ENCODE results near the gene FAR1. TPM values are rescaled to one million over a fixed set of nuclear protein-coding genes. Genes with fewer than 3 reads are reported as not detected.

The FAR1 gene
- polyA plus RNA-seq, 3 donors = 47.2 to 77.0 (median 52.6) TPM

- H3K27ac Mint-ChIP-seq = no peak overlapping the region
Measured at GRCh38 chr11:13769188-13769587, 100.7 kb downstream of the FAR1 start.

GRCh38 chr11:13771151-13771550 lies 102.7 kb downstream of the FAR1 start:
- H3K36me3 Mint-ChIP-seq = no peaks in the 10 kb centered on the region
- no peak overlapping the region for H3K4me2 ChIP-seq (replicated peaks; ENCODE audit: extremely low read depth, low read length, poor library complexity, severe bottlenecking)
- intact Hi-C loops (cut with micrococcal nuclease) = loop anchor here in 1 of 2 donors (10.0 kb wide), 1 partner anchor 484 kb away; no protein-coding TSS in a partner anchor
- DNase-seq = no peak
- H3K4me3 ChIP-seq (replicated peaks in 1 of 3; ENCODE audit: low read depth in 2 of 3, low read length in 3 of 3) = no peak overlapping the region
- no peaks in the 10 kb centered on the region for H3K4me1 ChIP-seq (ENCODE audit: control insufficient read depth in 1 of 2, insufficient read depth in 2 of 2, low read length in 2 of 2)
- peaks cover 1 to 6% (median 5%) of the 10 kb centered on the region in 3 donors for H3K27me3 Mint-ChIP-seq (ENCODE audit: low read depth in 3 of 3)
- no peak overlapping the region for H2AFZ ChIP-seq (ENCODE audit: insufficient read depth, low read depth, low read length, poor library complexity, severe bottlenecking)
- H4K20me1 ChIP-seq (ENCODE audit: insufficient read depth, low read length) = no peaks in the 10 kb centered on the region
- H3K9me3 ChIP-seq (replicated peaks in 1 of 2; ENCODE audit: control insufficient read depth in 1 of 2, insufficient read depth in 1 of 2, low read length in 2 of 2) = no peaks in the 10 kb centered on the region
- H3K9me3 Mint-ChIP-seq = peaks cover 0 to 2% (median 0%) of the 10 kb centered on the region in 7 donors
- no peak overlapping the region for H3K4me3 Mint-ChIP-seq
- H3K9ac ChIP-seq (ENCODE audit: insufficient read depth, low read length, poor library complexity, severe bottlenecking) = no peak overlapping the region
- no peaks in the 10 kb centered on the region for H3K79me2 ChIP-seq (ENCODE audit: insufficient read depth, low read length)
- 87% methylated on average over 3 of the region's 3 CpGs for WGBS (ENCODE audit: insufficient coverage)
- no peaks in the 10 kb centered on the region for H3K4me1 Mint-ChIP-seq
- peaks cover 2% of the 10 kb centered on the region in 2 donors for H3K27me3 ChIP-seq (ENCODE audit: control insufficient read depth in 2 of 2, insufficient read depth in 2 of 2, low read length in 2 of 2)
- no peak for TF ChIP-seq CTCF (IDR thresholded peaks at IDR 0.05)
- peak overlapping the region in 2 of 7 donors; percentile 3 to 84 for H3K27ac Mint-ChIP-seq
- no peak overlapping the region for H3K27ac ChIP-seq (ENCODE audit: low read depth in 1 of 2, low read length in 2 of 2)
- no peaks in the 10 kb centered on the region for H3K36me3 ChIP-seq (replicated peaks in 1 of 2; ENCODE audit: control insufficient read depth in 1 of 2, insufficient read depth in 2 of 2, low read length in 2 of 2)

More at GRCh38 chr11:13769188-13769587, 100.7 kb downstream of the FAR1 start:
- Histone ChIP-seq H4K20me1 (ENCODE audit: insufficient read depth, low read length) (no peaks in the 10 kb centered on the region), H3K9me3 (replicated peaks in 1 of 2; ENCODE audit: control insufficient read depth in 1 of 2, insufficient read depth in 1 of 2, low read length in 2 of 2) (no peaks in the 10 kb centered on the region), H3K27ac (ENCODE audit: low read depth in 1 of 2, low read length in 2 of 2) (no peak overlapping the region), H3K4me3 (replicated peaks in 1 of 3; ENCODE audit: low read depth in 2 of 3, low read length in 3 of 3) (no peak overlapping the region), H3K27me3 (ENCODE audit: control insufficient read depth in 2 of 2, insufficient read depth in 2 of 2, low read length in 2 of 2) (peaks cover 0 to 2% of the 10 kb centered on the region in 2 donors), H3K4me2 (replicated peaks; ENCODE audit: extremely low read depth, low read length, poor library complexity, severe bottlenecking) (no peak overlapping the region), H3K9ac (ENCODE audit: insufficient read depth, low read length, poor library complexity, severe bottlenecking) (no peak overlapping the region), H3K36me3 (replicated peaks in 1 of 2; ENCODE audit: control insufficient read depth in 1 of 2, insufficient read depth in 2 of 2, low read length in 2 of 2) (no peaks in the 10 kb centered on the region), H3K4me1 (ENCODE audit: control insufficient read depth in 1 of 2, insufficient read depth in 2 of 2, low read length in 2 of 2) (no peaks in the 10 kb centered on the region), H3K79me2 (ENCODE audit: insufficient read depth, low read length) (no peaks in the 10 kb centered on the region), H2AFZ (ENCODE audit: insufficient read depth, low read depth, low read length, poor library complexity, severe bottlenecking) (no peak overlapping the region)
- no peak for TF ChIP-seq CTCF (IDR thresholded peaks at IDR 0.05)
- WGBS (ENCODE audit: insufficient coverage) = no CpG with 5 or more reads among the region's 2 CpGs
- intact Hi-C loops (cut with micrococcal nuclease) = no loop called here
- H3K36me3 Mint-ChIP-seq = no peaks in the 10 kb centered on the region
- no peaks in the 10 kb centered on the region for H3K4me1 Mint-ChIP-seq
- no peak overlapping the region for H3K4me3 Mint-ChIP-seq
- peaks cover 0 to 2% (median 0%) of the 10 kb centered on the region in 7 donors for H3K9me3 Mint-ChIP-seq
- peaks cover 1 to 6% (median 3%) of the 10 kb centered on the region in 3 donors for H3K27me3 Mint-ChIP-seq (ENCODE audit: low read depth in 3 of 3)
- no peak for DNase-seq

Measured in CD14-positive monocyte (primary cell).